Stimulated activated effector memory CD8-positive, alpha-beta T cell treated with anti-CD3 and anti-CD28 coated beads, Interleukin-12 subunit alpha, Interleukin-12 subunit beta, amount 100 ng/mL, for 72 hours (primary cell): ENCODE measurements around the gene DCTN2.
"Not testable (repeated sequence)": the region's sequence is repeated elsewhere in the genome, so short reads cannot be mapped to it uniquely, and the experiment has no call there.

Source experiments
- ATAC-seq: fragments of 150-1000 bp; cut with Tn5 transposase; 2 replicates; pipeline ENCODE4 v1.10.0; 2021
- DNase-seq, 2 donors: peaks; one replicate each; pipeline ENCODE4 v3.0.0; 2021 to 2022; ENCODE audit warnings: low spot score in 2 of 2
- H3K27ac Mint-ChIP-seq: one replicate; pipeline ENCODE4 v1.8.0; 2022; ENCODE audit warnings: mild to moderate bottlenecking, mixed read lengths
- H3K36me3 Mint-ChIP-seq: one replicate; pipeline ENCODE4 v1.8.0; 2022; ENCODE audit warnings: mild to moderate bottlenecking, mixed read lengths
- H3K4me1 Mint-ChIP-seq: one replicate; pipeline ENCODE4 v1.8.0; 2022; ENCODE audit warnings: mixed read lengths
- H3K4me3 Mint-ChIP-seq: one replicate; pipeline ENCODE4 v1.8.0; 2022; ENCODE audit warnings: mild to moderate bottlenecking, mixed read lengths
- H3K9me3 Mint-ChIP-seq: one replicate; pipeline ENCODE4 v1.8.0; 2022; ENCODE audit warnings: mixed read lengths

Gene DCTN2

GRCh38 chr12:57582440-57582839 is 35.4 kb upstream of the DCTN2 start:
- Mint-ChIP-seq H3K36me3 (no peaks in the 10 kb centered on the region), H3K9me3 (no peaks in the 10 kb centered on the region), H3K4me3 (no peak overlapping the region), H3K4me1 (peaks cover 8% of the 10 kb centered on the region), H3K27ac (no peak overlapping the region)
- no peak for ATAC-seq
- DNase-seq, result no peak

- no peak overlapping the region for H3K4me3 Mint-ChIP-seq
- no peak overlapping the region for H3K27ac Mint-ChIP-seq
- no peaks in the 10 kb centered on the region for H3K9me3 Mint-ChIP-seq
- peaks cover 8% of the 10 kb centered on the region for H3K4me1 Mint-ChIP-seq
- H3K36me3 Mint-ChIP-seq, result no peaks in the 10 kb centered on the region
- DNase-seq (no peak), ATAC-seq (no peak)
Observed at GRCh38 chr12:57581802-57582201, 34.8 kb upstream of the DCTN2 start.

- no peak overlapping the region for H3K4me3 Mint-ChIP-seq
Observed at GRCh38 chr12:57580466-57580795, 33.4 kb upstream of the DCTN2 start.

GRCh38 chr12:57579677-57580465 is 32.9 kb upstream of the DCTN2 start:
- Mint-ChIP-seq H3K36me3 (no peaks in the 10 kb centered on the region), H3K9me3 (no peaks in the 10 kb centered on the region), H3K27ac (no peak overlapping the region), H3K4me3 (no peak overlapping the region), H3K4me1 (peaks cover 8% of the 10 kb centered on the region)
- ATAC-seq (no peak), DNase-seq (no peak)

More at GRCh38 chr12:57580466-57580795, 33.4 kb upstream of the DCTN2 start:
- Mint-ChIP-seq H3K9me3 (no peaks in the 10 kb centered on the region), H3K27ac (peak overlapping the region; percentile 7), H3K4me1 (peaks cover 8% of the 10 kb centered on the region), H3K36me3 (no peaks in the 10 kb centered on the region)
- ATAC-seq (no peak), DNase-seq (no peak)

DNA sequence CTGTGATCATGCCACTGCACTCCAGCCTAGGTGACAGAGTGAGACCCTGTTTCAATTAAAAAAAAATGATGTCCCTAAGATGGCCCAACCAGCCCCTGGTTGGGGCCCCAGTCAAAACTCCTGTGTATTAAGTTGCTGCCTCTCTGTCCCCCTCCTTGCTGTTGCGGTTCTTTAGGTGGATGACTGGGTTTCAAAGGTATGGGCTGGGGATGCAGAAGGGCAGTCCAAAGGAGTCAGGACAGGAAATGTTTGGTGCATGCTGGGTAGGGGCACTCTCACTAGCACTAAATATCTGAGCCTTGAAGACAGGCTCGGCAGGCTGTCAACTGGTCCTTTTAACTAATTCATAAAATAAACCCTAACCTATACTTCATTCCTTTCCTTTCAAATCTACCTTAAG is 32.0 kb upstream of the DCTN2 start:
- H3K4me1 Mint-ChIP-seq, result peaks cover 8% of the 10 kb centered on the region
- no peak overlapping the region for H3K4me3 Mint-ChIP-seq
- H3K36me3 Mint-ChIP-seq, result no peaks in the 10 kb centered on the region
- H3K27ac Mint-ChIP-seq, result no peak overlapping the region
- H3K9me3 Mint-ChIP-seq, result no peaks in the 10 kb centered on the region
- no peak for ATAC-seq
- no peak for DNase-seq

GRCh38 chr12:57577981-57578758 is 31.2 kb upstream of the DCTN2 start:
- Mint-ChIP-seq H3K27ac (no peak overlapping the region), H3K9me3 (no peaks in the 10 kb centered on the region), H3K36me3 (no peaks in the 10 kb centered on the region), H3K4me1 (peaks cover 3% of the 10 kb centered on the region), H3K4me3 (no peak overlapping the region)
- no peak for ATAC-seq
- no peak for DNase-seq

DNA sequence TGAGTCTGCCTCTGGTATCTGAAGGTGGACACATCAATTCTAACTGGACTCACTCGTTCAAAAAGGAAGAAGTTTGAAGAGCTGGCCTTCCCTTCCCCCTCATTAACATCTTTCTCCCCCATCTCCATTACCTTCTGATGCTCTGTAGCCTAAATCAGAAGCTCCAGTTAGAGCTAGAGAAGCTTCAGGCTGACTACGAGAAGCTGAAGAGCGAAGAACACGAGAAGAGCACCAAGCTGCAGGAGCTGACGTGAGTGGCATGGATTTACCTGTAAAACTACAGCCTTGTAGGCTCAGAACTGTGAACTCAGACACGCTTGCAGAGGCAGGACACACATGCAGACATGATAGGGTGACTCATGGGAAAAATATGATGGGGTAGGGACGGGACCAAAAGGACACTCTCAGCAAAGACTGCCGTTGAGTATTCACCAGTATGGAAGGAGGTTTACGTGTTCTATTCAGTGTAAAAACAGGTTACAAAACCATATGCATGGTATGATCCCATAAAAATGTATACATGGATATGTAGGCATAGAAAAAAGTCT is 29.7 kb upstream of the DCTN2 start:
- Mint-ChIP-seq H3K27ac (no peak overlapping the region), H3K9me3 (no peaks in the 10 kb centered on the region), H3K36me3 (no peaks in the 10 kb centered on the region), H3K4me1 (no peaks in the 10 kb centered on the region), H3K4me3 (no peak overlapping the region)
- DNase-seq, result no peak
- no peak for ATAC-seq

DNA sequence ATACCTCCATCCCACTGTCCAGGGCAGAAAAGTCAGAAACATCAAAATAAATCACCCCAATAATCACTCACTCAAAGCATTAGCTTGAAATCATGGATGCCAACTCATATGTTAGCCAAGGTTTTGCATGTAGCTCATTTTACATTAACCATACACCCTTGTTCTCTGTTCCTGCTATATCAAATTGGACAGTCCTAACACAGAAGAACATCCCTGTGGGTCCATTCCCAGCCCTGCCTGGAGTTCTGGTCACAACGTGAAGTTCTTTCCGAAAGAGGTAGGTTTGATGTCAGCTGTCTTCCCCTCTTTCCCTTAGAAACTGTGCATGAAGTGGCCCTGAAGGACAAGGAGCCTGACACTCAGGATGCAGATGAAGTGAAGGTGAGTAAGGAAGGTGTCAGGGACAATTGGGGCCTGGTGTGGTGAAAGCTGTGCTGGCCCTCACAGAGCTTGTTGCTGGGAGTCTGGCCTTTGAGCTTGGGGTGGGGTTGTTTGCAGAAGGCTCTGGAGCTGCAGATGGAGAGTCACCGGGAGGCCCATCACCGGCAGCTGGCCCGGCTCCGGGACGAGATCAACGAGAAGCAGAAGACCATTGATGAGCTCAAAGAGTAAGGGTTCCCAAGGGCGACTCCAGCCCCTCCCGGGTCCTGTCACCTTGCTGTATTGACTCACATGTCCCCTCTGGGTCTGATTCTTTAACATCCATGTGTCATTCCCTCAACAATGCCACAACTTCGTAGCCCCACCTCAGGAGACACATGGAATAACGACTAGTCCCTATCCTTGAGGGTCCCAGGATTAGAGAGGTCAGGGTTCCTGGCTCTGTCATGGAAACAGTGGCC is 29.0 kb upstream of the DCTN2 start:
- Mint-ChIP-seq H3K4me3 (no peak overlapping the region), H3K4me1 (no peaks in the 10 kb centered on the region), H3K9me3 (no peaks in the 10 kb centered on the region), H3K36me3 (no peaks in the 10 kb centered on the region), H3K27ac (peak overlapping the region; percentile 2)
- ATAC-seq, result no peak
- DNase-seq, result no peak

- no peak for ATAC-seq
- Mint-ChIP-seq H3K4me3 (no peak overlapping the region), H3K27ac (no peak overlapping the region), H3K36me3 (no peaks in the 10 kb centered on the region), H3K4me1 (no peaks in the 10 kb centered on the region), H3K9me3 (no peaks in the 10 kb centered on the region)
- no peak for DNase-seq
Observed at GRCh38 chr12:57574795-57575194, 27.8 kb upstream of the DCTN2 start.

DNA sequence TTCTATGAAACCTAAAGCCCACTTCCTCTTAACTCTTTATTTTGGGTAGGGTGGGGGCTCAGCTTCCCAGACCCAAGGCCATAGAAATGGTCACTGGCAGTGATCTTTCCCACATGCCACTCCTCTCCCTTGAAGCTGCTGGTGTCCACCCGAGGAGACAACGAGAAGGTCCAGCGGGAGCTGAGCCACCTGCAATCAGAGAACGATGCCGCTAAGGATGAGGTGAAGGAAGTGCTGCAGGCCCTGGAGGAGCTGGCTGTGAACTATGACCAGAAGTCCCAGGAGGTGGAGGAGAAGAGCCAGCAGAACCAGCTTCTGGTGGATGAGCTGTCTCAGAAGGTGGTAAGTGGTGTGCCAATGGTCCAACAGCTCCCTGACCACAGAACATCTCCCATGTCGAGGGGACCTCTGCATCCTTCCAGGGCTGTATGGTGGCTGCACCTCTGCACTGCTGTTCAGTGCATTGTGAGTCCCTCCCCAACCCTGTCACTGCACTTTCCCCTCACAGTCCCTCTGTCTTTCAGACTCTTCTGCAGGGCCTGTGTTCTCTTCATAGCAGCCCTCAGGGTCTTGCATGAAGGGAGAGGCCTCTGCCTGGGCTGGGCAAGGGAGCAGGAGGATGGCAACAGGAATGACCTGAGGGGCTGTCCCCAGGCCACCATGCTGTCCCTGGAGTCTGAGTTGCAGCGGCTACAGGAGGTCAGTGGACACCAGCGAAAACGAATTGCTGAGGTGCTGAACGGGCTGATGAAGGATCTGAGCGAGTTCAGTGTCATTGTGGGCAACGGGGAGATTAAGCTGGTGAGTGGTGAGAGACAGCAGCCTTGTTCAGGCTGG is 25.2 kb upstream of the DCTN2 start:
- ATAC-seq (no peak), DNase-seq (no peak)
- H3K36me3 Mint-ChIP-seq, result no peaks in the 10 kb centered on the region
- H3K9me3 Mint-ChIP-seq, result no peaks in the 10 kb centered on the region
- H3K27ac Mint-ChIP-seq, result no peak overlapping the region
- H3K4me1 Mint-ChIP-seq, result no peaks in the 10 kb centered on the region
- H3K4me3 Mint-ChIP-seq, result no peak overlapping the region

DNA sequence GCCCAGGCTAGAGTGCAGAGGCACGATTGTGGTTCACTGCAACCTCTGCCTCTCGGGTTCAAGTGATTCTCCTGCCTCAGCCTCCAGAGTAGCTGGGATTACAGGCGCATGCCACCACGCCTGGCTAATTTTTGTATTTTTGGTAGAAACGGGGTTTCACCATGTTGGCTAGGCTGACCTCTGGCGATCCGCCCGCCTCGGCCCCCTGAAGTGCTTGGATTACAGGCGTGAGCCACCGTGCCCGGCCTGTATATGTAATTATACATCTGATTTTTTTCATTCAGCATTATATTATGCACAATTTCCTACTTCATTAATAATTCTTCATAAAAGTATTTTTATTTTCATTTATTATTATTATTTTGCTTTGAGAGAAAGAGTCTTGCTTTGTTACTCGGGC is 23.4 kb upstream of the DCTN2 start:
- DNase-seq, H3K9me3 Mint-ChIP-seq, H3K4me1 Mint-ChIP-seq, H3K4me3 Mint-ChIP-seq, H3K27ac Mint-ChIP-seq, H3K36me3 Mint-ChIP-seq, ATAC-seq: not testable (repeated sequence)

- Mint-ChIP-seq H3K36me3 (no peaks in the 10 kb centered on the region), H3K27ac (no peak overlapping the region), H3K9me3 (no peaks in the 10 kb centered on the region), H3K4me1 (no peaks in the 10 kb centered on the region), H3K4me3 (no peak overlapping the region)
- no peak for DNase-seq
- no peak for ATAC-seq
Observed at GRCh38 chr12:57569858-57570257, 22.9 kb upstream of the DCTN2 start.

- ATAC-seq, result no peak
- no peaks in the 10 kb centered on the region for H3K36me3 Mint-ChIP-seq
- H3K4me1 Mint-ChIP-seq, result no peaks in the 10 kb centered on the region
- no peaks in the 10 kb centered on the region for H3K9me3 Mint-ChIP-seq
- no peak for DNase-seq
- no peak overlapping the region for H3K27ac Mint-ChIP-seq
- no peak overlapping the region for H3K4me3 Mint-ChIP-seq
Observed at GRCh38 chr12:57568838-57569237, 21.8 kb upstream of the DCTN2 start.

- H3K4me3 Mint-ChIP-seq, result no peak overlapping the region
- no peaks in the 10 kb centered on the region for H3K4me1 Mint-ChIP-seq
- DNase-seq, result no peak
- ATAC-seq, result no peak
- H3K9me3 Mint-ChIP-seq, result no peaks in the 10 kb centered on the region
- H3K27ac Mint-ChIP-seq, result no peak overlapping the region
- no peaks in the 10 kb centered on the region for H3K36me3 Mint-ChIP-seq
Observed at GRCh38 chr12:57564178-57564740, 17.3 kb upstream of the DCTN2 start.
